Measurements from ENCODE around the gene GGCT.
A peak's percentile ranks its signal among the peaks of the same experiment; 100 is the strongest.
"Not testable (repeated sequence)": the region's sequence is repeated elsewhere in the genome, so short reads cannot be mapped to it uniquely, and the experiment has no call there.

The GGCT gene

DNA sequence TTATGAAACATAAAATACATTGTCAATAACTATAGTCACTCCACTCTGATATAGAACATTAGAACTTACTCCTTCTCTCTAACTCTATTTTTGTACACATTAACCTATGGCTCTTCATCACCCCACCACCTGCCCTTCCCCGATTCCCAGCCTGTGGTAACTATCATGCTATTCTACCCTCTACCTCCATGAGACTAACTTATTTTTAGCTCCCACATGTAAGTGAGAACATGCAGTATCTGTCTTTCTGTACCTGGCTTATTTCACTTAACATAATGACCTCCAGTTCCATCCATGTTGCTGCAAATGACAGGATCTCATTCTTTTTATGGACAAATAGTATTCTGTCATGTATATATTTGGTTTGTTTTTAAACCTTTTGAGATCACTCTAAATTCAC, 17.3 kb downstream of the GGCT start:
- H3K4me3 ChIP-seq (ENCODE audit: low read depth, low read length), result no peak overlapping the region
- TF ChIP-seq, protein P1, sequence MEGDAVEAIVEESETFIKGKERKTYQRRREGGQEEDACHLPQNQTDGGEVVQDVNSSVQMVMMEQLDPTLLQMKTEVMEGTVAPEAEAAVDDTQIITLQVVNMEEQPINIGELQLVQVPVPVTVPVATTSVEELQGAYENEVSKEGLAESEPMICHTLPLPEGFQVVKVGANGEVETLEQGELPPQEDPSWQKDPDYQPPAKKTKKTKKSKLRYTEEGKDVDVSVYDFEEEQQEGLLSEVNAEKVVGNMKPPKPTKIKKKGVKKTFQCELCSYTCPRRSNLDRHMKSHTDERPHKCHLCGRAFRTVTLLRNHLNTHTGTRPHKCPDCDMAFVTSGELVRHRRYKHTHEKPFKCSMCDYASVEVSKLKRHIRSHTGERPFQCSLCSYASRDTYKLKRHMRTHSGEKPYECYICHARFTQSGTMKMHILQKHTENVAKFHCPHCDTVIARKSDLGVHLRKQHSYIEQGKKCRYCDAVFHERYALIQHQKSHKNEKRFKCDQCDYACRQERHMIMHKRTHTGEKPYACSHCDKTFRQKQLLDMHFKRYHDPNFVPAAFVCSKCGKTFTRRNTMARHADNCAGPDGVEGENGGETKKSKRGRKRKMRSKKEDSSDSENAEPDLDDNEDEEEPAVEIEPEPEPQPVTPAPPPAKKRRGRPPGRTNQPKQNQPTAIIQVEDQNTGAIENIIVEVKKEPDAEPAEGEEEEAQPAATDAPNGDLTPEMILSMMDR (IDR thresholded peaks at IDR 0.05; ENCODE audit: low read depth, low read length), result no peak

DNA sequence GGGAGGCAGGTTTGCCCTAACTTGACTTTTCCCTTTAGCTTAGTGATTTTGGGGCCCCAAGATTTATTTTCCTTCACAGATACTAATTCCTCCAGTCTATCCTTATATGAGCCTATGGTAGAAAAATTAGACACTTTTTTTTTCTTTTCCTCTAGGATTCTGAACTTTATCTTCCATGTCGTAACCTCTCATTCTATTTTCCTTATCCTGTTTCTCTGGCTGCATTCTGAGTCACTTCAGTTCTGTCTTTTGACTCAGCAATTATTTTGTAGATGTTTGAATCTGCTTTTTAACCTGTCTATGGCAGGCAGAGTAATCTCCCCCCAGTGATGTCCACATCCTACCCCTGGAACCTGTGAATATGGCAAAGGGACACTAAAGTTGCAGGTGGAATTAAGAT, 19.0 kb downstream of the GGCT start:
- TF ChIP-seq, protein P1 (IDR thresholded peaks at IDR 0.05; ENCODE audit: low read depth, low read length), result no peak
- H3K4me3 ChIP-seq (ENCODE audit: low read depth, low read length), result no peak overlapping the region

DNA sequence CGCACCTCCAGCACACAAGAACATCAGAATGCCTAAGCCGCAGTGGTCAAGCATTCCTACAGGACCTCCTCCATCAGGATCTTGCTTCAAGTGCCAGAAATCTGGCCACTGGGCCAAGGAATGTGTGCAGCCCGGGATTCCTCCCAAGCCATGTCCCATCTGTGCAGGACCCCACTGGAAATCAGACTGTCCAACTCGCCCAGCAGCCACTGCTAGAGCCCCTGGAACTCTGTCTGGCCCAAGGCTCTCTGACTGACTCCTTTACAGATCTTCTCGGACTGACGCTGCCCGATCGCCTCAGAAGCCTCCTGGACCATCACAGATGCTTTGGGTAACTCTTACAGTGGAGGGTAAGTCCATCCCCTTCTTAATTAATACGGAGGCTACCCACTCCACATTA, 23.2 kb downstream of the GGCT start:
- H3K4me3 ChIP-seq (ENCODE audit: low read depth, low read length), result not testable (repeated sequence)

DNA sequence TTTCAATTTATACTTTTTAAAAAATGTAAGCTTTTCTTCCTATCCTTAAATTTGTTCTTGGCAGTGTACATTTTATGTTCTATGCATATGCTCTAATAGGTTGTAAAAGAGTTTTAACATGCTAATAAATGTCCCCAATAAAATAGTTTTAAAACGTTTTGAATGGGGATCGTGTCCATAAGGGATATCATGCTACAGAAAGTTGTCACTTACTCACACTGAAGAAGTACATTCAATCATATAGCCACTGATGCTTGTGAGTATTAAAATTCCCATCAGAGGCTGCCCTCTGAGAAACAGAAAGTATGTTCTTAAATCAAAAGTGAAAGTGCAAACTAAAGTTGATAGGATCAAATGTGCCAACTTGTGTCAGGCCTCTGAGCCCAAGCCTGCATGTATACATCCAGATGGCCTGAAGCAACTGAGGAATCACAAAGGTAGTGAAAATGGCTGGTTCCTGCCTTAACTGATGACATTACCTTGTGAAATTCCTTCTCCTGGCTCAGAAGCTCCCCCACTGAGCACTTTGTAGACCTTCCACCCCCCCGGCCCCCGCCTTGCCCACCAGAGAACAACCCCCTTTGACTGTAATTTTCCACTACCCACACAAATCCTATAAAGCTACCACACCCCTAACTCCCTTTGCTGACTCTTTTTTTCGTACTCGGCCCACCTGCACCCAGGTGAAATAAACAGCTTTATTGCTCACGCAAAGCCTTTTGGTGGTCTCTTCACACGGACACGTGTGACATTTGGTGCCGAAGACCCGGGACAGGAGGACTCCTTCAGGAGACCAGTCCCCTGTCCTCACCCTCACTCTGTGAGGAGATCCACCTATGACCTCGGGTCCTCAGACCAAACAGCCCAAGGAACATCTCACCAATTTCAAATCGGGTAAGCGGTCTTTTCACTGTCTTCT, 25.2 kb downstream of the GGCT start:
- TF ChIP-seq, protein P1 (IDR thresholded peaks at IDR 0.05; ENCODE audit: low read depth, low read length), result no peak
- peak overlapping the region; percentile 76 for H3K4me3 ChIP-seq (ENCODE audit: low read depth, low read length)

DNA sequence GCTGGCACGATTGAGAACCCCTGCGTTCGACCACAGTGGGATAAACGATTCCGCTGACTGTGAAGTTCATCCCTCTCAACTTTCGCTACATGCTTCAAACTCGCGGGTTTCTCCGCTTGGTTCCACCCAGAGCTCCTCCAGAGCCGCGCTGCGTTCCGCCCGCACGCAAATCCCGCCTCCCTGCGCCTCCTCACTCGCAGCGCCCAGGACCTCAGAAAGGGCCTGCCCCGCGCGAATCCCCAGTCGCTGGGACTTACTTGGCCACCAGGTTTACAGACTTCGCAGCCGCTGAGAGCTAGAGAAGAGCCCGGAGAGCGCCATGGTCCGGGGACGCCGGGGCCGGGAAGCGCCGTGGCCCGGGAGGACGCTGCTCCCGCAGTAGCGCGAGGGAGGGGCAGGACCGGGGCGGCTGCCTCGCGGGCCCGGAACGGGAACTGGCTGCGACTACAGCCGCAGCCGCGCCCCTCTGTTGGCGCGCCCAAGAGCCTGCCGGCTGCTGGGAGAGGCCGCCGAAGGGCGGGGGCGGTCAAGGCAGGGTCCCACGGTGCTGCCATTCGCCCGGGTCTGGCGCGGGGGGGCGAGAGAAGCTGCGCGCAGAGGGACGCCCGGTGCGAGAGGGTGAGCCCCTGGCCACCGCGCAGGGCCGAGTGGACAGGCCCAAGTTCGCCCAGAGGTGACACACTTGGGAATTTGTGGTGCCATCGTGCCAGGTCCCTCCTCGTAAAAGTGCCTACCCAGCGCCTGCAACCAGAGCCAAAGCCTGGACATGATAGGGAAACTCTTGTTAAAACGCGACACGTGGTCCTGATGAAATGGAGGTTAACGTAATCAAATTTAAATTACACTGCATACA, 26.1 kb downstream of the GGCT start, which contains the start of gene NOD1:
Gene NOD1 (minus strand): TSS at position 436 of the 853 bp plus-strand sequence. CDS start 21,863 bp downstream, outside the sequence.
- TF ChIP-seq, protein P1 (IDR thresholded peaks at IDR 0.05; ENCODE audit: low read depth, low read length), result no peak

DNA sequence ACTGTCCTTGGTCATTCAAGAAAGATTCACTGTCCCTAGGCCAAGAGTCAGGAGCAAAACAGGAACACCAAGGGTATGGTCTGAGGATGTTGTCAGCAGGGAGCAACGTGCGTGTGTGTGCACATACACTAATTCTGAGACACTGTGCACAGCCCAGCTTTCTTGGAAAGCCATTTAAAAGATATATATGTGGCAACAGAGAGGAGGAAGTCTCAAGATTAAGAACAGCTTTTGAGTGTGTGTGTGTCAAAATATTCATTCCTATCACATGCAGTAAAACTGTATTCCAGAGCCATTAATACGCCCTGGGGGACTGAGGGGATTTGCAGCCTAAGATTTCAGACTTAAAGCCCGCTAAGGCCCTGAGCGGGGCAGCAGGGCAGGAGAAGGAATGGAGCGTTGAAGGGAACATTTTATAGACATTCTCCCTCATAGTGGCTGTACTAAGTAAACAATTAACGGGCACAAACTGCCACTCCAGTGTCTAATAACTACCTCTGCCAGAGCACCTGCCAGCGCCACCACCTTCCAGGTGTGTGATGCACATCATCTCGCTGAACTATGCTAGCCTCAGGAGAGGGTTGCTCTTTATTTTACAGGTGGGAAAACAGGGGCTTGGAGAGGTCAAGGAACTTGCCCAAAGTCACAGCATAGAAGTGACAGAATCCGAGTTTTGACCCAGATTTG, 28.0 kb downstream of the GGCT start:
- no peak overlapping the region for H3K4me3 ChIP-seq (ENCODE audit: low read depth, low read length)
- TF ChIP-seq, protein P1 (IDR thresholded peaks at IDR 0.05; ENCODE audit: low read depth, low read length), result no peak

More for the DNA sequence above, 26.1 kb downstream of the GGCT start, which contains the start of gene NOD1:
- H3K4me3 ChIP-seq (ENCODE audit: low read depth, low read length), result peak within 1 kb of the TSS; percentile 76

DNA sequence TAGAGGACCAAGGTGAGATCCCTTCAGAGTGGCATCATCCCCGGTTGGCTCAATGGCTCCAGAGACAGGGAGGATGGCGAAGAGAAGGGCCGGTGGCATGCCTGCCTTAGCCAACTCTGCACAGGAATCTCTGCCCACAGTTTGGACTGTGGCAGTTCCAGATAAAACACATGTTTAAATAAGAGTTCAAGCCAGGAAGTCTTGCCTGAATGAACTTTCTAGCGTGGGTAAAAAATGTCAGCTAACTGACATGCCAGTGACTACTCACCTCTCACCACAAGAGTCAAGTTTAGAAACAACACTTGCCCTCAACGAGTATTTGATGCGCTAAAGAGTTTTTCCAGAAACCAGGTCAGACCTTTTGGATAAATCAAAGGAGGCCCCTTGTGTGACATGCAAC, 29.0 kb downstream of the GGCT start:
- no peak overlapping the region for H3K4me3 ChIP-seq (ENCODE audit: low read depth, low read length)
- TF ChIP-seq, protein P1 (IDR thresholded peaks at IDR 0.05; ENCODE audit: low read depth, low read length), result no peak

Data from WI38 (cell line).